Measurements from ENCODE around the gene SRRM3. TPM values are rescaled to one million over a fixed set of nuclear protein-coding genes. Genes with fewer than 3 reads are reported as not detected.

SRRM3 gene
- total and polyA plus RNA-seq, 9 of the 15 experiments (the other 6 are each of a cell fraction or from before 2014, with no cell fraction given), result 0.04 to 0.91 (median 0.46) TPM; not detected in 2

DNA sequence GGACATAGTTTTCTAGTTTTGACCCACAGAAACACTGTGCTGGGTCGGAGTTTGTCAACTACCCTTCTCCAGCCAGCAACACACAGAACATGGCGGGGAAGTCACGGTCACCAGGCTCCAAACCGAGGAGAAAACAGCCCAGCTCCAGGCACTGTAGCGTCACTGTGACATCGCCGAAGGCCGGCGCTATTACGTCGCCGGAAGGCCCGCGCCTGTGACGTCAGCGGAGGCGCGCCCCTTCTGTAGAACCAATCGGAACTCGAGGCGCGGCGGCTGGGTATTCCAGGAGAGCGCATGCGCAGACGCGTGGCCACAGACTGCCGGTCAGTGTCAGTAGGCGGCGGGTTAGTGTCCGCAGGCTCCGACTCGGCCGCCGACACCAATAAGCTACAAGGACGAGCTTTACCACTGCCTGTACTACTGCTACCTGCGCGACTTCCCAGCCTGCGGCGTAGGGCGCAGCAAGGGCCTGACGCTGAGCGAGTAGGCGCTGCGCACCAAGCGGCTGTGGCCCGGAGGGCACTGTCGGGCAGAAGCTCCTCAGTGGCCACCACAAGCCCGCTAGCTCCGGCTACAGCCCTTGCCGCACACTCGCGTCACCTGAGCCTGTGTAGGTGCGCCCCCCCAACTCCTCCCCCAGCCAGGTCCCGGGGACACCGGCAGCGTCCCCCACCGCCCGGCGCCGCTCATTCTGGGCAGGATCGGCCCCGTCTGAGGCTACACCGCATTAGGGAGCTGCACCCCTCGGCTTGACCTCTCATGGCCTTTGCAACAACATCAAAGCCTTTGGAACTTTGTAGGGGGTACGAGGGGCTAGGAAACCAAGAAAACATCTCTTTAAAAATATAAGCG, 35.1 kb upstream of the SRRM3 start (continued):
- TF ChIP-seq SLC30A9 (CRISPR knock-in tag; IDR thresholded peaks at IDR 0.05) (no peak), KLF10 (CRISPR knock-in tag; IDR thresholded peaks at IDR 0.05) (no peak), NONO (IDR thresholded peaks at IDR 0.05; ENCODE audit: low read depth in 2 of 2, low read length in 1 of 2) (no peak), MAFF (IDR thresholded peaks at IDR 0.05; ENCODE audit: low read length) (no peak), ZNF311 (CRISPR knock-in tag; IDR thresholded peaks at IDR 0.05) (no peak), SIN3B (IDR thresholded peaks at IDR 0.05; ENCODE audit: low read depth) (peak; percentile 55; the same call in 1 of the 2 replicates), ZSCAN29 (IDR thresholded peaks at IDR 0.05) (no peak), MCM7 (IDR thresholded peaks at IDR 0.05) (no peak), ZNF584 (CRISPR knock-in tag; IDR thresholded peaks at IDR 0.05; ENCODE audit: low read depth) (no peak), ZNF717 (CRISPR knock-in tag; IDR thresholded peaks at IDR 0.05) (no peak), FOXK2 (conservative IDR thresholded peaks at IDR 0.05 in 1 of 2, IDR thresholded peaks at IDR 0.05 in 1 of 2; ENCODE audit: low read depth in 2 of 2) (peak; percentile 65 to 83), TBP (optimal IDR thresholded peaks at IDR 0.05; ENCODE audit: low read depth, low read length) (peak; percentile 65), ZNF174 (CRISPR knock-in tag; IDR thresholded peaks at IDR 0.05) (no peak), SOX6 (IDR thresholded peaks at IDR 0.05) (peak; percentile 2; the same call in 1 of the 2 replicates), ZNF586 (CRISPR knock-in tag; conservative IDR thresholded peaks at IDR 0.05) (no peak), SRSF9 (IDR thresholded peaks at IDR 0.05; ENCODE audit: borderline replicate concordance, low read depth, low read length) (no peak), BRF1 (IDR thresholded peaks at IDR 0.05; ENCODE audit: borderline replicate concordance, extremely low read depth, insufficient read length) (no peak), CBX5 (IDR thresholded peaks at IDR 0.05; ENCODE audit: borderline replicate concordance, low read depth) (0 out of 2 replicates have a peak, but pooled peaks have one; percentile 44), ZNF436 (CRISPR knock-in tag; IDR thresholded peaks at IDR 0.05) (no peak), HOXB6 (CRISPR knock-in tag; IDR thresholded peaks at IDR 0.05; ENCODE audit: borderline replicate concordance) (no peak), NELFE (IDR thresholded peaks at IDR 0.05; ENCODE audit: insufficient read depth, insufficient read length) (no peak), RHOXF2B (CRISPR knock-in tag; conservative IDR thresholded peaks at IDR 0.05) (no peak), ZNF217 (CRISPR knock-in tag; IDR thresholded peaks at IDR 0.05) (no peak), KAT8 (IDR thresholded peaks at IDR 0.05; ENCODE audit: low read depth) (no peak)
- TF ChIP-seq, protein P1, sequence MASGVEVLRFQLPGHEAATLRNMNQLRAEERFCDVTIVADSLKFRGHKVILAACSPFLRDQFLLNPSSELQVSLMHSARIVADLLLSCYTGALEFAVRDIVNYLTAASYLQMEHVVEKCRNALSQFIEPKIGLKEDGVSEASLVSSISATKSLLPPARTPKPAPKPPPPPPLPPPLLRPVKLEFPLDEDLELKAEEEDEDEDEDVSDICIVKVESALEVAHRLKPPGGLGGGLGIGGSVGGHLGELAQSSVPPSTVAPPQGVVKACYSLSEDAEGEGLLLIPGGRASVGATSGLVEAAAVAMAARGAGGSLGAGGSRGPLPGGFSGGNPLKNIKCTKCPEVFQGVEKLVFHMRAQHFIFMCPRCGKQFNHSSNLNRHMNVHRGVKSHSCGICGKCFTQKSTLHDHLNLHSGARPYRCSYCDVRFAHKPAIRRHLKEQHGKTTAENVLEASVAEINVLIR (CRISPR knock-in tag; IDR thresholded peaks at IDR 0.05), result peak; percentile 99
- TF ChIP-seq, protein P2, sequence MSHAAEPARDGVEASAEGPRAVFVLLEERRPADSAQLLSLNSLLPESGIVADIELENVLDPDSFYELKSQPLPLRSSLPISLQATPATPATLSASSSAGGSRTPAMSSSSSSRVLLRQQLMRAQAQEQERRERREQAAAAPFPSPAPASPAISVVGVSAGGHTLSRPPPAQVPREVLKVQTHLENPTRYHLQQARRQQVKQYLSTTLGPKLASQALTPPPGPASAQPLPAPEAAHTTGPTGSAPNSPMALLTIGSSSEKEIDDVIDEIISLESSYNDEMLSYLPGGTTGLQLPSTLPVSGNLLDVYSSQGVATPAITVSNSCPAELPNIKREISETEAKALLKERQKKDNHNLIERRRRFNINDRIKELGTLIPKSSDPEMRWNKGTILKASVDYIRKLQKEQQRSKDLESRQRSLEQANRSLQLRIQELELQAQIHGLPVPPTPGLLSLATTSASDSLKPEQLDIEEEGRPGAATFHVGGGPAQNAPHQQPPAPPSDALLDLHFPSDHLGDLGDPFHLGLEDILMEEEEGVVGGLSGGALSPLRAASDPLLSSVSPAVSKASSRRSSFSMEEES (CRISPR knock-in tag; IDR thresholded peaks at IDR 0.05), result no peak
- TF ChIP-seq, protein P3, sequence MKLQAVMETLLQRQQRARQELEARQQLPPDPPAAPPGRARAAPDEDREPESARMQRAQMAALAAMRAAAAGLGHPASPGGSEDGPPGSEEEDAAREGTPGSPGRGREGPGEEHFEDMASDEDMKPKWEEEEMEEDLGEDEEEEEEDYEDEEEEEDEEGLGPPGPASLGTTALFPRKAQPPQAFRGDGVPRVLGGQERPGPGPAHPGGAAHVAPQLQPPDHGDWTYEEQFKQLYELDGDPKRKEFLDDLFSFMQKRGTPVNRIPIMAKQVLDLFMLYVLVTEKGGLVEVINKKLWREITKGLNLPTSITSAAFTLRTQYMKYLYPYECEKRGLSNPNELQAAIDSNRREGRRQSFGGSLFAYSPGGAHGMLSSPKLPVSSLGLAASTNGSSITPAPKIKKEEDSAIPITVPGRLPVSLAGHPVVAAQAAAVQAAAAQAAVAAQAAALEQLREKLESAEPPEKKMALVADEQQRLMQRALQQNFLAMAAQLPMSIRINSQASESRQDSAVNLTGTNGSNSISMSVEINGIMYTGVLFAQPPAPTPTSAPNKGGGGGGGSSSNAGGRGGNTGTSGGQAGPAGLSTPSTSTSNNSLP (IDR thresholded peaks at IDR 0.05; ENCODE audit: borderline replicate concordance, low read depth, low read length), result no peak

Measured in K562 (cell line).